ENCODE data around the gene MRPS27. TPM values are rescaled to one million over a fixed set of nuclear protein-coding genes. Genes with fewer than 3 reads are reported as not detected.

Gene MRPS27
- total RNA-seq, 2 experiments from 2014 or later, result 25.0 to 26.1 TPM

DNA sequence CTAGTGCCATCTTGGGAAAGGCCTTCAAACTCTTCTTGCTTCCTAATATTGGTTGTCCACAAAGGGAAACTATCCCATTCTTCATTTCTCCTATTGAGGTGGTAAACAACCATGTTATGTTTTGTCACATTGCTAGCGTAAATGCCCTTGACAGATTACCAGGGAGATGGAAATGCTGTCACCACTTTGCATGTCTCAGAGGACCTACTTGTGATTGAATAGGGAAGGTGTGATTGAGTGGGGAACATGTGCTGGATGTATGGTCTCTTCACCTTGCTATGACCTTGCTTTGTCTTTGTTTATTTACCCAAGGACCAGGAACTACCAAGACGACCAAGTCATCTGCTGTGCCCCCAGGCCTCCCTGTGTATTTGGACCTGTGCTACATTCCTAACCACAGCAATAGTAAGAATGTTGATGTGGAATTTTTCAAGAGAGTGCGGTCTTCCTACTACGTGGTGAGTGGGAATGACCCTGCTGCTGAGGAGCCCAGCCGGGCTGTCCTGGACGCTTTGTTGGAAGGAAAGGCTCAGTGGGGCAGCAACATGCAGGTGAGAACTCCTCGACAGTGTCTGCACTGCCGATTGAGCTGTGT, 116.7 kb downstream of the MRPS27 start:
- no peaks in the 10 kb centered on the region for H3K4me1 ChIP-seq (ENCODE audit: insufficient read depth, low read length)
- no peak overlapping the region for H3K4me3 Mint-ChIP-seq
- ChIA-PET POLR2A (no interaction called here), CTCF (no interaction called here)
- intact Hi-C loops (cut with DNase I, micrococcal nuclease), result no loop called here
- H3K4me1 Mint-ChIP-seq (ENCODE audit: low read depth), result no peaks in the 10 kb centered on the region
- no peaks in the 10 kb centered on the region for H3K27me3 ChIP-seq (ENCODE audit: control insufficient read depth in 1 of 2, insufficient read depth in 2 of 2, low read length in 2 of 2)
- H3K36me3 Mint-ChIP-seq (ENCODE audit: low read depth), result no peaks in the 10 kb centered on the region
- ATAC-seq (ENCODE audit: poor library complexity) (no peak), DNase-seq (no peak)
- peaks cover 0 to 4% of the 10 kb centered on the region in 2 experiments for H3K9me3 ChIP-seq (ENCODE audit: control insufficient read depth in 1 of 2, insufficient read depth in 1 of 2, low read length in 2 of 2)
- H3K27ac ChIP-seq (ENCODE audit: low read depth in 1 of 2, low read length in 2 of 2), result no peak overlapping the region
- no peak overlapping the region for H3K27ac Mint-ChIP-seq
- H3K27me3 Mint-ChIP-seq, result peaks cover under 1% of the 10 kb centered on the region
- H3K36me3 ChIP-seq (ENCODE audit: insufficient read depth, low read length), result no peaks in the 10 kb centered on the region
- no peaks in the 10 kb centered on the region for H3K9me3 Mint-ChIP-seq
- no peak overlapping the region for H3K4me3 ChIP-seq (ENCODE audit: low read length)
- no peak for TF ChIP-seq CTCF (IDR thresholded peaks at IDR 0.05)

DNA sequence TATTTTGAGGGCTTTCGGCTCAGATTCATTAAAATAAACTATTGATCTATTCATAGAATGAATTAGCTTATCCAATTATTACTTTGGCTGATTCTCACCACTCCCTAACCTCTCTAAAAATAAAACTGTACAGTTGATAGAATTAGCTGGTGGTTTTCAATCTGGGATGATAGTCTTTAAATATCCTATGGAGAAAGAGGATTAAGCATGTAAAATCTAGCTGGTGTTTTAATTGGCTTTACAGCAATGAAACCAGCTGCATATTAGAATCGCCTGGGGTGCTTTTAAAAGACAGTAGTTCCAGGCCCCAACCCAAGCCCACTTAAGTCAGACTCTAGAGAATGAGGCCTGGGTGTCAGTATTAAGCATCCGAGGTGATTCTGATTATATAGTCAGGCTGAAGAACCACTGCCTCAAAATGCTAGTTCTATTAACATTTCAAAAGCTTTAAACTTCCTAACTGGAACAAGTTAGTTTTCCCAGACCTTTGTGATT, 117.7 kb downstream of the MRPS27 start:
- ChIA-PET POLR2A (no interaction called here), CTCF (no interaction called here)
- no peak overlapping the region for H3K27ac Mint-ChIP-seq
- no peak for DNase-seq
- H3K9me3 Mint-ChIP-seq, result no peaks in the 10 kb centered on the region
- Histone ChIP-seq H3K27ac (ENCODE audit: low read depth in 1 of 2, low read length in 2 of 2) (no peak overlapping the region), H3K36me3 (ENCODE audit: insufficient read depth, low read length) (no peaks in the 10 kb centered on the region), H3K27me3 (ENCODE audit: control insufficient read depth in 1 of 2, insufficient read depth in 2 of 2, low read length in 2 of 2) (no peaks in the 10 kb centered on the region), H3K4me1 (ENCODE audit: insufficient read depth, low read length) (no peaks in the 10 kb centered on the region), H3K9me3 (ENCODE audit: control insufficient read depth in 1 of 2, insufficient read depth in 1 of 2, low read length in 2 of 2) (peaks cover 0 to 4% of the 10 kb centered on the region in 2 experiments), H3K4me3 (ENCODE audit: low read length) (no peak overlapping the region)
- no peaks in the 10 kb centered on the region for H3K36me3 Mint-ChIP-seq (ENCODE audit: low read depth)
- H3K4me1 Mint-ChIP-seq (ENCODE audit: low read depth), result no peaks in the 10 kb centered on the region
- H3K4me3 Mint-ChIP-seq, result no peak overlapping the region
- H3K27me3 Mint-ChIP-seq, result peaks cover 4% of the 10 kb centered on the region
- ATAC-seq (ENCODE audit: poor library complexity), result no peak
- no peak for TF ChIP-seq CTCF (IDR thresholded peaks at IDR 0.05)
- intact Hi-C loops (cut with DNase I, micrococcal nuclease), result no loop called here

DNA sequence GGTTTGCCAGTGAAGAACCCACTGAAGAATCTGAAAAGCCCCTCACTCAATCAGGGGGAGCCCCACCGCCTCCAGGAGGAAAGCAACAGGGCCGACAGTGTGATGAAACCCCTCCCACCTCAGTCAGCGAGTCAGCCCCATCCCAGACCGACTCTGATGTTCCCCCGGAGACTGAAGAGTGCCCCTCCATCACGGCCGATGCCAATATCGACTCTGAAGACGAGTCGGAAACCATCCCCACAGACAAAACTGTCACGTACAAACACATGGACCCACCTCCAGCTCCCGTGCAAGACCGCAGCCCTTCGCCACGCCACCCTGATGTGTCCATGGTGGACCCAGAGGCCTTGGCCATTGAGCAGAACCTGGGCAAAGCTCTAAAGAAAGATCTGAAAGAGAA, 120.4 kb downstream of the MRPS27 start:
- Histone ChIP-seq H3K27me3 (ENCODE audit: control insufficient read depth in 1 of 2, insufficient read depth in 2 of 2, low read length in 2 of 2) (no peaks in the 10 kb centered on the region), H3K36me3 (ENCODE audit: insufficient read depth, low read length) (no peaks in the 10 kb centered on the region), H3K9me3 (ENCODE audit: control insufficient read depth in 1 of 2, insufficient read depth in 1 of 2, low read length in 2 of 2) (peaks cover 0 to 7% of the 10 kb centered on the region in 2 experiments), H3K4me3 (ENCODE audit: low read length) (no peak overlapping the region), H3K27ac (ENCODE audit: low read depth in 1 of 2, low read length in 2 of 2) (no peak overlapping the region), H3K4me1 (ENCODE audit: insufficient read depth, low read length) (peaks cover 10% of the 10 kb centered on the region)
- no peak for ATAC-seq (ENCODE audit: poor library complexity)
- intact Hi-C loops (cut with DNase I, micrococcal nuclease), result no loop called here
- no peaks in the 10 kb centered on the region for H3K9me3 Mint-ChIP-seq
- TF ChIP-seq CTCF (IDR thresholded peaks at IDR 0.05), result no peak
- no peaks in the 10 kb centered on the region for H3K36me3 Mint-ChIP-seq (ENCODE audit: low read depth)
- H3K4me1 Mint-ChIP-seq (ENCODE audit: low read depth), result no peaks in the 10 kb centered on the region
- peaks cover 27% of the 10 kb centered on the region for H3K27me3 Mint-ChIP-seq
- POLR2A ChIA-PET, result no interaction called here
- no peak for DNase-seq
- H3K4me3 Mint-ChIP-seq, result no peak overlapping the region
- no peak overlapping the region for H3K27ac Mint-ChIP-seq
- CTCF ChIA-PET, result no interaction called here

All from CD4-positive, alpha-beta T cell (primary cell).